Caco-2 (cell line): ENCODE data around the gene GRID1. TPM values are rescaled to one million over a fixed set of nuclear protein-coding genes. Genes with fewer than 3 reads are reported as not detected.

Experiments used
- BruUV-seq: library from RNA; stranded (reverse); fragments of 400-500 nt; replicated peaks from 2 replicates; lab custom pipeline; 2021; lab: Mats Ljungman, UMichigan
- CTCF ChIA-PET: fragments of 300-600 bp; sonication (Branson Sonifier 250); formaldehyde crosslinking; loops from one replicate; lab custom pipeline; 2022; ENCODE audit warnings: antibody characterized with exemption; lab: Charles Lee
- POLR2A ChIA-PET: fragments of 300-600 bp; sonication (Branson Sonifier 250); formaldehyde crosslinking; loops from one replicate; lab custom pipeline; 2022; ENCODE audit warnings: antibody characterized with exemption; lab: Charles Lee
- DNase-seq, 2 experiments: peaks; one replicate each; pipeline versions ENCODE4 v3.0.0 to v3.0.0-alpha.2; 2020 to 2022
- H3K27me3 ChIP-seq: replicated peaks from 2 replicates; pipeline ENCODE4 v1.6.0; 2011; ENCODE audit warnings: low read length; ENCODE audit not compliant: control insufficient read depth, insufficient read depth
- H3K36me3 ChIP-seq: 2 replicates; pipeline ENCODE4 v1.5.1; 2011; ENCODE audit warnings: low read length; ENCODE audit not compliant: control insufficient read depth, insufficient read depth
- H3K4me1 ChIP-seq: fragments of 250-450 bp; sonication (Bioruptor Pico); 2 replicates; pipeline ENCODE4 v1.5.1; 2020; ENCODE audit warnings: mild to moderate bottlenecking
- H3K4me3 ChIP-seq: 2 replicates; pipeline ENCODE4 v1.5.1; 2011; ENCODE audit warnings: low read depth, mild to moderate bottlenecking, control low read depth, low read length
- H3K9me3 ChIP-seq: fragments of 250-450 bp; sonication (Bioruptor Pico); 2 replicates; pipeline ENCODE4 v1.5.1; 2020; ENCODE audit warnings: mild to moderate bottlenecking, moderate library complexity
- H3K27ac Mint-ChIP-seq: one replicate; pipeline ENCODE4 v1.8.0; 2022; ENCODE audit warnings: mixed read lengths; ENCODE audit not compliant: unreplicated experiment
- H3K27me3 Mint-ChIP-seq: one replicate; pipeline ENCODE4 v1.8.0; 2022; ENCODE audit warnings: mixed read lengths; ENCODE audit not compliant: insufficient read depth, unreplicated experiment
- H3K36me3 Mint-ChIP-seq: one replicate; pipeline ENCODE4 v1.8.0; 2022; ENCODE audit warnings: mild to moderate bottlenecking, mixed read lengths; ENCODE audit not compliant: insufficient read depth, unreplicated experiment
- H3K4me1 Mint-ChIP-seq: one replicate; pipeline ENCODE4 v1.8.0; 2022; ENCODE audit warnings: low read depth, mixed read lengths; ENCODE audit not compliant: unreplicated experiment
- H3K4me3 Mint-ChIP-seq: one replicate; pipeline ENCODE4 v1.8.0; 2022; ENCODE audit warnings: mild to moderate bottlenecking, moderate library complexity, mixed read lengths; ENCODE audit not compliant: unreplicated experiment
- H3K9me3 Mint-ChIP-seq: one replicate; pipeline ENCODE4 v1.8.0; 2022; ENCODE audit warnings: mixed read lengths; ENCODE audit not compliant: unreplicated experiment
- CTCF ChIP-seq, 2 experiments: fragments of 200-600 bp in 1 of 2; IDR thresholded peaks; 1 replicate in 1 of 2; 2 replicates in 1 of 2; pipeline versions ENCODE4 v1.5.1 to v1.8.0; 2011 to 2022; ENCODE audit warnings: antibody characterized with exemption in 1 of 2, control low read depth in 1 of 2, inconsistent platforms in 1 of 2, low read depth in 1 of 2, low read length in 1 of 2, mild to moderate bottlenecking in 1 of 2, moderate library complexity in 1 of 2; ENCODE audit not compliant: insufficient read depth in 1 of 2, severe bottlenecking in 1 of 2, unreplicated experiment in 1 of 2
- intact Hi-C: fragments of 100-400 bp; cut with micrococcal nuclease; formaldehyde crosslinking; loops from one replicate; pipeline ENCODE4 v1.10.0; 2022; ENCODE audit not compliant: unreplicated experiment
- total RNA-seq: library from RNA; stranded (reverse); gene quantifications from 2 replicates; pipeline ENCODE4 v1.2.3, GENCODE V29; 2022

GRID1 gene
- total RNA-seq, 1 experiment from 2014 or later = 8.0 TPM

DNA sequence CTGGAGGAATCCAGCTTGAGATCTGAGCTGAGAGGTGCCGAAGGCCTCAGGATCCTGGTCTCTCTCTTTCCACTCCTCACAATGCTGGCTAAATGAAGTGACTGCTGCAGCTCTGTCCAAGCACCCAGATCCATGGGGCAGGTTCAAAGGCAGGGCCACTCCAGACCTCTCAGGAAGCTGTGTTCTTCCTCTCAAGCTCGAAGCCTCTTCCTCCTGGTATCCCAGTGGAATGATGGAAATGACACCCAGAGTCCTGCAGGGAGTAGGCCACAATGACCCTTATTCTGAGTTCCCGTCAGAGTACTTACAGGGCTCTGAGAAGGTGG, 574.1 kb downstream of the GRID1 start:
- H3K27me3 ChIP-seq = no peaks in the 10 kb centered on the region
- Mint-ChIP-seq H3K27me3 (no peaks in the 10 kb centered on the region), H3K9me3 (no peaks in the 10 kb centered on the region), H3K4me1 (no peaks in the 10 kb centered on the region), H3K36me3 (no peaks in the 10 kb centered on the region), H3K27ac (no peak overlapping the region), H3K4me3 (no peak overlapping the region)
- intact Hi-C loops = loop anchor here (10.0 kb wide), 1 partner anchor 582 kb away; no protein-coding TSS in a partner anchor
- H3K4me1 ChIP-seq = no peaks in the 10 kb centered on the region
- no peaks in the 10 kb centered on the region for H3K36me3 ChIP-seq
- no peak for DNase-seq
- ChIA-PET CTCF (no interaction called here), POLR2A (no interaction called here)
- no peak for TF ChIP-seq CTCF (IDR thresholded peaks at IDR 0.05; ENCODE audit: insufficient read depth in 1 of 2, low read depth in 1 of 2, low read length in 1 of 2, severe bottlenecking in 1 of 2, unreplicated experiment in 1 of 2)
- no peaks in the 10 kb centered on the region for H3K9me3 ChIP-seq
- no peak overlapping the region for H3K4me3 ChIP-seq
- no TSS peak for BruUV-seq

- no peaks in the 10 kb centered on the region for H3K27me3 ChIP-seq
- no peaks in the 10 kb centered on the region for H3K4me1 ChIP-seq
- POLR2A ChIA-PET = no interaction called here
- DNase-seq = peak in 1 of 2 experiments; percentile 9
- Mint-ChIP-seq H3K9me3 (no peaks in the 10 kb centered on the region), H3K4me3 (no peak overlapping the region), H3K27me3 (no peaks in the 10 kb centered on the region), H3K36me3 (no peaks in the 10 kb centered on the region), H3K4me1 (no peaks in the 10 kb centered on the region), H3K27ac (no peak overlapping the region)
- CTCF ChIA-PET = no interaction called here
- no peak overlapping the region for H3K4me3 ChIP-seq
- TF ChIP-seq CTCF (IDR thresholded peaks at IDR 0.05; ENCODE audit: insufficient read depth in 1 of 2, low read depth in 1 of 2, low read length in 1 of 2, severe bottlenecking in 1 of 2, unreplicated experiment in 1 of 2) = no peak
- intact Hi-C loops = loop anchor here (10.0 kb wide), 1 partner anchor 583 kb away; no protein-coding TSS in a partner anchor
- no TSS peak for BruUV-seq
- H3K9me3 ChIP-seq = no peaks in the 10 kb centered on the region
- no peaks in the 10 kb centered on the region for H3K36me3 ChIP-seq
Measured at GRCh38 chr10:85791818-85792532, 574.6 kb downstream of the GRID1 start.

DNA sequence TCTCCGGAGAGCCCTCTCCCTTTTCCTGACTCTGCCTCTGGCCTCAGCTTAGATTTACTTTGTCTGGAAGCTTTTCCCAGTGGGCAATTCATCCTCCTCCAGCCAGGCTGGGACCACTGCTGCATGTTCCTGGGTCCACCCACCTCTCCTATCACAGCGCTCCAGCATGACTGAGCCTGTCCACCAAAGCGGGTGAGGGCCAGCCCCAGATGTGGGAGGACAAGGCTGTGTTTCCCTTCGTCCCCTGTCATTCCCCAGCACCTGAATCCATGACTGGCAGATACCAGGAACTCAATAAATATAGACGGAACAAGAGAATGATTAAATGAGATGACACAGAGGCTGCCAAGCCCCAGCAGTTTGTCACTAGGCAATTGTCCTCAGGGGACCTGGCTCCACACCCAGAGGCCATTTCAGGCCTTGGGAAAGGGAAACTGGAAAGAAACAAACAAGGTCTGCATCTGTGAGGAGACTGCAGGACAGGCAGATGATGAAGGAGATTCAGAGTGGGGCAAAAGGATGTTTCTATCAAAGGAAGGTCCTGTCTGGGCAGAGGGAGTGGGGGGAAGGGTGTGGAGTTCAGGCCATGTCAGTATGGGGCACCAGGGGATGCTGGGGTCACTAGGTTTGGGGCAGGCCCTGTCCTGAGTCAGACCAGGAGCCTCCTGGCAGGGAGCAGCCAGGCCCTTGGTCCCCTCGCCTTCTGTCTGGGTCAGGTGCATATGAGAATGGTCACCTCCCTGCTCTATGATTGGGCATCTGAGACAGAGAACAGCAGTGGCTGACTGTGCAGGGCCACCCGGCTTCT, 576.4 kb downstream of the GRID1 start:
- intact Hi-C loops = loop anchor here (10.0 kb wide), 1 partner anchor 585 kb away; no protein-coding TSS in a partner anchor
- no peaks in the 10 kb centered on the region for H3K4me1 Mint-ChIP-seq
- POLR2A ChIA-PET = no interaction called here
- H3K27ac Mint-ChIP-seq = no peak overlapping the region
- Histone ChIP-seq H3K4me3 (no peak overlapping the region), H3K36me3 (no peaks in the 10 kb centered on the region), H3K9me3 (no peaks in the 10 kb centered on the region), H3K27me3 (no peaks in the 10 kb centered on the region), H3K4me1 (no peaks in the 10 kb centered on the region)
- no peak overlapping the region for H3K4me3 Mint-ChIP-seq
- no peak for TF ChIP-seq CTCF (IDR thresholded peaks at IDR 0.05; ENCODE audit: insufficient read depth in 1 of 2, low read depth in 1 of 2, low read length in 1 of 2, severe bottlenecking in 1 of 2, unreplicated experiment in 1 of 2)
- no peaks in the 10 kb centered on the region for H3K36me3 Mint-ChIP-seq
- no peaks in the 10 kb centered on the region for H3K9me3 Mint-ChIP-seq
- H3K27me3 Mint-ChIP-seq = no peaks in the 10 kb centered on the region
- BruUV-seq = no TSS peak
- no peak for DNase-seq
- CTCF ChIA-PET = no interaction called here
